B cell (primary cell): Measurements from ENCODE around the gene BOD1. TPM values are rescaled to one million over a fixed set of nuclear protein-coding genes. Genes with fewer than 3 reads are reported as not detected.
A peak's percentile ranks its signal among the peaks of the same experiment; 100 is the strongest.

Experiments
- ATAC-seq: fragments of 200-7000 bp; cut with Tn5 transposase; one replicate; pipeline ENCODE4 v1.10.0; 2021; ENCODE audit warnings: low read depth, mild to moderate bottlenecking, moderate number of reproducible peaks, moderate library complexity
- CTCF ChIA-PET: fragments of 350-600 bp; sonication (Branson Sonifier 250); formaldehyde crosslinking; loops from one replicate; lab custom pipeline; 2021; ENCODE audit warnings: antibody characterized with exemption, inconsistent platforms; lab: Charles Lee
- POLR2A ChIA-PET: fragments of 350-600 bp; sonication (Branson Sonifier 250); formaldehyde crosslinking; loops from one replicate; lab custom pipeline; 2021; ENCODE audit warnings: antibody characterized with exemption; lab: Charles Lee
- DNase-seq: peaks from one replicate; pipeline ENCODE4 v3.0.0; 2013
- H2AFZ ChIP-seq: 2 replicates; pipeline ENCODE4 v1.6.1; 2012; ENCODE audit warnings: mild to moderate bottlenecking, low read depth, low read length; ENCODE audit not compliant: insufficient read depth, poor library complexity, severe bottlenecking
- H3K27ac ChIP-seq, 2 donors: 1 replicate in 1 of 2; 2 replicates in 1 of 2; pipeline ENCODE4 v1.5.1; 2012 to 2013; ENCODE audit warnings: low read length in 2 of 2, mild to moderate bottlenecking in 2 of 2, moderate library complexity in 1 of 2
- H3K27me3 ChIP-seq, 4 experiments: fragments of 200-600 bp in 1 of 4; sonication (generic) in 1 of 4; replicated peaks in 1 of 4; 1 replicate in 2 of 4; 2 replicates in 2 of 4; pipeline versions ENCODE4 v1.6.1 to v1.7.0; 2013 to 2016; ENCODE audit warnings: low read length in 3 of 4, mild to moderate bottlenecking in 2 of 4, mixed read lengths in 1 of 4, moderate library complexity in 1 of 4; ENCODE audit not compliant: insufficient read depth in 4 of 4, control insufficient read depth in 3 of 4; ENCODE audit errors: control extremely low read depth in 1 of 4
- H3K36me3 ChIP-seq, 2 experiments: replicated peaks in 1 of 2; 1 replicate in 1 of 2; 2 replicates in 1 of 2; pipeline versions ENCODE4 v1.6.1 to v1.7.1; 2013; ENCODE audit warnings: low read length in 1 of 2; ENCODE audit not compliant: insufficient read depth in 2 of 2, control insufficient read depth in 1 of 2; ENCODE audit errors: control extremely low read depth in 1 of 2, extremely low read depth in 1 of 2
- H3K4me1 ChIP-seq, 2 donors: fragments of 200-600 bp in 1 of 2; sonication (generic) in 1 of 2; 1 replicate in 1 of 2; 2 replicates in 1 of 2; pipeline versions ENCODE4 v1.5.1 to v1.6.1; 2013 to 2017; ENCODE audit warnings: low read length in 2 of 2; ENCODE audit not compliant: control insufficient read depth in 2 of 2, insufficient read depth in 2 of 2
- H3K4me2 ChIP-seq: replicated peaks from 2 replicates; pipeline ENCODE3; 2012; ENCODE audit warnings: mild to moderate bottlenecking, low read depth, low read length; ENCODE audit not compliant: poor library complexity, severe bottlenecking
- H3K4me3 ChIP-seq, 5 experiments: fragments of 200-600 bp in 1 of 5; sonication (generic) in 1 of 5; 1 replicate in 3 of 5; 2 replicates in 2 of 5; pipeline versions ENCODE4 v1.5.1 to v1.7.0; 2011 to 2016; ENCODE audit warnings: low read length in 4 of 5, mild to moderate bottlenecking in 4 of 5, low read depth in 2 of 5, control low read depth in 1 of 5, moderate library complexity in 1 of 5; ENCODE audit not compliant: insufficient read depth in 1 of 5; ENCODE audit errors: control extremely low read depth in 1 of 5, extremely low read depth in 1 of 5
- H3K79me2 ChIP-seq: fragments of 200-600 bp; sonication (generic); one replicate; pipeline ENCODE4 v1.6.0; 2016; ENCODE audit warnings: low read length; ENCODE audit not compliant: control insufficient read depth, insufficient read depth
- H3K9ac ChIP-seq: fragments of 200-600 bp; sonication (generic); 2 replicates; pipeline ENCODE4 v1.6.1; 2017; ENCODE audit warnings: mild to moderate bottlenecking, low read length, moderate library complexity
- H3K9me3 ChIP-seq, 3 donors: one replicate each; pipeline versions ENCODE4 v1.6.1 to v1.7.1; 2013; ENCODE audit warnings: low read length in 2 of 3; ENCODE audit not compliant: control insufficient read depth in 2 of 3, insufficient read depth in 1 of 3; ENCODE audit errors: control extremely low read depth in 1 of 3
- H4K20me1 ChIP-seq: 2 replicates; pipeline ENCODE4 v1.6.0; 2012; ENCODE audit warnings: mild to moderate bottlenecking, low read length; ENCODE audit not compliant: insufficient read depth, control insufficient read depth, poor library complexity, severe bottlenecking
- H3K27ac Mint-ChIP-seq: one replicate; pipeline ENCODE4 v1.8.0; 2021; ENCODE audit warnings: mixed read lengths
- H3K27me3 Mint-ChIP-seq: one replicate; pipeline ENCODE4 v1.8.0; 2021; ENCODE audit warnings: mixed read lengths
- H3K4me1 Mint-ChIP-seq: one replicate; pipeline ENCODE4 v1.8.0; 2021; ENCODE audit warnings: mixed read lengths
- H3K4me3 Mint-ChIP-seq: one replicate; pipeline ENCODE4 v1.8.0; 2021; ENCODE audit warnings: mixed read lengths
- H3K9me3 Mint-ChIP-seq: one replicate; pipeline ENCODE4 v1.8.0; 2022; ENCODE audit warnings: mixed read lengths; ENCODE audit not compliant: insufficient read depth
- EZH2 ChIP-seq: IDR thresholded peaks from 2 replicates; pipeline ENCODE4 v1.6.1; 2012; ENCODE audit warnings: borderline replicate concordance, low read depth, mild to moderate bottlenecking, moderate library complexity, low read length; ENCODE audit not compliant: insufficient read depth, poor library complexity, severe bottlenecking
- WGBS: methylation state at CpG from one replicate; pipeline ENCODE4 v1.1.5; 2013; ENCODE audit warnings: missing lambda C conversion rate; ENCODE audit not compliant: insufficient coverage; 5-methylcytosine and 5-hydroxymethylcytosine counted together
- intact Hi-C: fragments of 100-400 bp; cut with micrococcal nuclease; formaldehyde crosslinking; loops from one replicate; pipeline ENCODE4 v1.10.0; 2022
- polyA plus RNA-seq: library from polyadenylated mRNA; depleted of rRNA; stranded (reverse); fragments of >200 nt; gene quantifications from 2 replicates; pipeline ENCODE4 v1.2.3, GENCODE V29; 2012
- total RNA-seq, 2 donors: library from RNA; stranded (reverse); fragments of 120-200 nt in 1 of 2; gene quantifications; 1 replicate in 1 of 2; 2 replicates in 1 of 2; pipeline versions ENCODE4 v1.2.3 to v1.2.4, GENCODE V29; 2013 to 2022
- TF ChIP-seq, protein P1 (sequence below): fragments of 200-600 bp; IDR thresholded peaks from one replicate; pipeline ENCODE4 v1.8.0; 2022; ENCODE audit warnings: antibody characterized with exemption, mild to moderate bottlenecking

BOD1 gene
- total and polyA plus RNA-seq, 2 donors (not counting 1 experiment from before 2014, with no cell fraction given) = 15.1 to 34.7 TPM

GRCh38 chr5:173573126-173573960, 43.1 kb downstream of the BOD1 start:
- Histone ChIP-seq H3K27ac (no peak overlapping the region), H3K36me3 (no peaks in the 10 kb centered on the region), H3K79me2 (no peaks in the 10 kb centered on the region), H2AFZ (peak overlapping the region; percentile 50), H3K9ac (no peak overlapping the region), H3K4me3 (no peak overlapping the region), H3K9me3 (peaks cover 0 to 12% (median 3%) of the 10 kb centered on the region in 3 donors), H3K4me2 (peak overlapping the region; percentile 49), H3K4me1 (peaks cover 4 to 5% of the 10 kb centered on the region in 2 donors), H4K20me1 (no peaks in the 10 kb centered on the region), H3K27me3 (peaks cover 0 to 18% (median 0%) of the 10 kb centered on the region in 4 experiments)
- Mint-ChIP-seq H3K27me3 (peaks cover 41% of the 10 kb centered on the region), H3K4me3 (no peak overlapping the region), H3K9me3 (no peaks in the 10 kb centered on the region), H3K27ac (no peak overlapping the region), H3K4me1 (peaks cover 7% of the 10 kb centered on the region)
- DNase-seq (peak; percentile 66), ATAC-seq (peak; percentile 80)
- intact Hi-C loops = loop anchor here (5.0 kb wide), 1 partner anchor 281 kb away; no protein-coding TSS in a partner anchor
- WGBS = 20% methylated on average over 26 of the region's 35 CpGs
- POLR2A ChIA-PET = no interaction called here
- TF ChIP-seq, protein P1, sequence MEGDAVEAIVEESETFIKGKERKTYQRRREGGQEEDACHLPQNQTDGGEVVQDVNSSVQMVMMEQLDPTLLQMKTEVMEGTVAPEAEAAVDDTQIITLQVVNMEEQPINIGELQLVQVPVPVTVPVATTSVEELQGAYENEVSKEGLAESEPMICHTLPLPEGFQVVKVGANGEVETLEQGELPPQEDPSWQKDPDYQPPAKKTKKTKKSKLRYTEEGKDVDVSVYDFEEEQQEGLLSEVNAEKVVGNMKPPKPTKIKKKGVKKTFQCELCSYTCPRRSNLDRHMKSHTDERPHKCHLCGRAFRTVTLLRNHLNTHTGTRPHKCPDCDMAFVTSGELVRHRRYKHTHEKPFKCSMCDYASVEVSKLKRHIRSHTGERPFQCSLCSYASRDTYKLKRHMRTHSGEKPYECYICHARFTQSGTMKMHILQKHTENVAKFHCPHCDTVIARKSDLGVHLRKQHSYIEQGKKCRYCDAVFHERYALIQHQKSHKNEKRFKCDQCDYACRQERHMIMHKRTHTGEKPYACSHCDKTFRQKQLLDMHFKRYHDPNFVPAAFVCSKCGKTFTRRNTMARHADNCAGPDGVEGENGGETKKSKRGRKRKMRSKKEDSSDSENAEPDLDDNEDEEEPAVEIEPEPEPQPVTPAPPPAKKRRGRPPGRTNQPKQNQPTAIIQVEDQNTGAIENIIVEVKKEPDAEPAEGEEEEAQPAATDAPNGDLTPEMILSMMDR = peak; percentile 99
- TF ChIP-seq EZH2 = no peak
- CTCF ChIA-PET = interaction anchor here (0.5 to 1.3 kb wide), 15 partner anchors 9 to 866 kb away, joined by 3 to 8 read pairs (median 3); no protein-coding TSS in a partner anchor
